Endothelial cell of umbilical vein (primary cell): ENCODE results near the gene PPFIA3.

Source experiments
- FOS ChIP-seq: IDR thresholded peaks from 2 replicates; pipeline ENCODE4 v1.6.1; 2011; ENCODE audit warnings: mild to moderate bottlenecking, low read length, moderate library complexity, borderline replicate concordance; ENCODE audit not compliant: insufficient read depth
- MYC ChIP-seq: IDR thresholded peaks from one replicate; pipeline ENCODE4 v1.6.1; 2011; ENCODE audit warnings: mild to moderate bottlenecking, low read depth, low read length
- POLR2AphosphoS5 ChIP-seq: IDR thresholded peaks from 2 replicates; pipeline ENCODE4 v1.6.1; 2012; ENCODE audit warnings: low read depth, mild to moderate bottlenecking, control low read depth, low read length, moderate library complexity; ENCODE audit not compliant: insufficient read depth
- TF ChIP-seq, protein P1 (sequence below), 2 donors: IDR thresholded peaks; 1 replicate in 1 of 2; 2 replicates in 1 of 2; pipeline ENCODE4 v1.5.1; 2011; ENCODE audit warnings: low read length in 2 of 2, mild to moderate bottlenecking in 2 of 2, moderate library complexity in 2 of 2, control low read depth in 1 of 2, inconsistent platforms in 1 of 2, low read depth in 1 of 2; ENCODE audit not compliant: insufficient read depth in 1 of 2; ENCODE audit errors: extremely low read depth in 1 of 2
- TF ChIP-seq, protein P2 (sequence below): IDR thresholded peaks from 2 replicates; pipeline ENCODE4 v1.6.1; 2011; ENCODE audit not compliant: insufficient read depth, insufficient read length

DNA sequence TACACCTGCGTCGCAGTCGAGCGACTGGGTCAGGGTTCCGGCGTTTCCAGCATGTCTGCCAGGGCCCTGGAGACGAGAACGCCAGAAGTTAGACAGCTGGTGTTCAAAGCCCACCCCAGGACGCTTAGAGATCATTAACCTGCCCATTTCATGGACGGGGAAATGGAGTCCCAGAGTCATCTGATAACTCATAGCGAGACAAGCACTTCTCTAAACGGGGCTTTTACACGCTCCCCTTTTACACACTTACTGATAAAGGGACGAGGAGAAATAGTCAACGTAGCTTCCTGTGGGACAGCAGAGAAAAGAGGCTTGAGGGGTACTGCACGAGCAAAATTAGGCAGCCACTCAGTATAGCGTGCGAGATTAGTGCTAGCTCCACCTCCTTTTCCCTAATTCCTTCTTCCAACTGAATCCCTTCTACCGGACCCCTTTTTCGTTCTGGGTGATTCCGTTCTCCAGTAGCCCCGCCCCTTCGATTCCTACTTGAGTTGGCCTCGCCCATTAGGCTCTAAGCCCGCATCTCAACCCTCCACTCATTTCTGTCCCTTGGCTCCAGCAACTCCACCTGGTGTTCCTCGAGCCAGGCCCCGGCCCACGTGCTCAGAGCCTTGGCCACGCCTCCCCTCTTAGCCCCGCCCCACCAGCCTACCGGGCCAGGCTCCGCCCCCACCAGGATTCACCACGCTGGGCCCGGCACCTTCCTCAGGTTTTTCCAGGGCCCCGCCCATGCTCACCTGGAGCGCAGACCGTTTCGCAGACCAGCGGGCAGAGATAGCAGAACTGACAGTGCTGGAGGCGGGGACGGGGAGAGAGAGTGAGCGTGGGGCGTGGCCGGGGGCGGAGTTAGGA, 32.1 kb downstream of the PPFIA3 start:
- TF ChIP-seq, protein P1, sequence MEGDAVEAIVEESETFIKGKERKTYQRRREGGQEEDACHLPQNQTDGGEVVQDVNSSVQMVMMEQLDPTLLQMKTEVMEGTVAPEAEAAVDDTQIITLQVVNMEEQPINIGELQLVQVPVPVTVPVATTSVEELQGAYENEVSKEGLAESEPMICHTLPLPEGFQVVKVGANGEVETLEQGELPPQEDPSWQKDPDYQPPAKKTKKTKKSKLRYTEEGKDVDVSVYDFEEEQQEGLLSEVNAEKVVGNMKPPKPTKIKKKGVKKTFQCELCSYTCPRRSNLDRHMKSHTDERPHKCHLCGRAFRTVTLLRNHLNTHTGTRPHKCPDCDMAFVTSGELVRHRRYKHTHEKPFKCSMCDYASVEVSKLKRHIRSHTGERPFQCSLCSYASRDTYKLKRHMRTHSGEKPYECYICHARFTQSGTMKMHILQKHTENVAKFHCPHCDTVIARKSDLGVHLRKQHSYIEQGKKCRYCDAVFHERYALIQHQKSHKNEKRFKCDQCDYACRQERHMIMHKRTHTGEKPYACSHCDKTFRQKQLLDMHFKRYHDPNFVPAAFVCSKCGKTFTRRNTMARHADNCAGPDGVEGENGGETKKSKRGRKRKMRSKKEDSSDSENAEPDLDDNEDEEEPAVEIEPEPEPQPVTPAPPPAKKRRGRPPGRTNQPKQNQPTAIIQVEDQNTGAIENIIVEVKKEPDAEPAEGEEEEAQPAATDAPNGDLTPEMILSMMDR (IDR thresholded peaks at IDR 0.05; ENCODE audit: extremely low read depth in 1 of 2, insufficient read depth in 1 of 2, low read depth in 1 of 2, low read length in 2 of 2), result no peak
- no peak for TF ChIP-seq POLR2AphosphoS5
- TF ChIP-seq, protein P2, sequence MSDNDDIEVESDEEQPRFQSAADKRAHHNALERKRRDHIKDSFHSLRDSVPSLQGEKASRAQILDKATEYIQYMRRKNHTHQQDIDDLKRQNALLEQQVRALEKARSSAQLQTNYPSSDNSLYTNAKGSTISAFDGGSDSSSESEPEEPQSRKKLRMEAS, result peak; percentile 69
- TF ChIP-seq MYC, result no peak
- no peak for TF ChIP-seq FOS
